Measurements from ENCODE around the gene CDADC1. TPM values are rescaled to one million over a fixed set of nuclear protein-coding genes. Genes with fewer than 3 reads are reported as not detected.

The CDADC1 gene
- total RNA-seq, 1 donor from 2014 or later: 3.3 TPM

DNA sequence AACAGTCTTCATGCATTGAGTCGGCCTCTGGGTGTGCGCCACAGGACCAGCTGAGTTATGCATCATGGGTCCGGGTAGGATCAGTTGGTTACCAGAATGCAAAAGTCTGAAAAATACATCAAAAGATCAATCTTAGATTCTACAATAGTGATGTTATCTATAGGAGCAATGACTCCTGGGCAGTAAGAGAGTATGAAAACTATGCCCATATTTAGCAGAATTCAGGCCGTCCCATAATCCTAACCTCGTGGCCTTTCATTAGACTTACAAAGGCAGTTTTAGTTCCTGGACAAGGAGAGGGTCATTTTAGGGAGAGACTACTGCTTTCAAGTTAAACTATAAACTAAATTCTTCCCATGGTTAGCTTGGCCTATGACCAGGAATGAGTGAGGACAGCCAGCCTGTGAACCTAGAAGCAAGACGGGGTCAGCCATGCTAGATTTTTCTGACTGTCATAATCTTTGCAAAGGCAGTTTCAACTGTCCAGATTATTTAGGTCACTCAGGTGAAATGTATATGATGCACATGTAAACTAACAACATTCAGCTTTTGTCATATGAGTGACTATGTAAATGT is 11.8 kb upstream of the CDADC1 start:
- no peak overlapping the region for H3K4me3 ChIP-seq (ENCODE audit: low read depth, low read length)
- TF ChIP-seq, protein P1, sequence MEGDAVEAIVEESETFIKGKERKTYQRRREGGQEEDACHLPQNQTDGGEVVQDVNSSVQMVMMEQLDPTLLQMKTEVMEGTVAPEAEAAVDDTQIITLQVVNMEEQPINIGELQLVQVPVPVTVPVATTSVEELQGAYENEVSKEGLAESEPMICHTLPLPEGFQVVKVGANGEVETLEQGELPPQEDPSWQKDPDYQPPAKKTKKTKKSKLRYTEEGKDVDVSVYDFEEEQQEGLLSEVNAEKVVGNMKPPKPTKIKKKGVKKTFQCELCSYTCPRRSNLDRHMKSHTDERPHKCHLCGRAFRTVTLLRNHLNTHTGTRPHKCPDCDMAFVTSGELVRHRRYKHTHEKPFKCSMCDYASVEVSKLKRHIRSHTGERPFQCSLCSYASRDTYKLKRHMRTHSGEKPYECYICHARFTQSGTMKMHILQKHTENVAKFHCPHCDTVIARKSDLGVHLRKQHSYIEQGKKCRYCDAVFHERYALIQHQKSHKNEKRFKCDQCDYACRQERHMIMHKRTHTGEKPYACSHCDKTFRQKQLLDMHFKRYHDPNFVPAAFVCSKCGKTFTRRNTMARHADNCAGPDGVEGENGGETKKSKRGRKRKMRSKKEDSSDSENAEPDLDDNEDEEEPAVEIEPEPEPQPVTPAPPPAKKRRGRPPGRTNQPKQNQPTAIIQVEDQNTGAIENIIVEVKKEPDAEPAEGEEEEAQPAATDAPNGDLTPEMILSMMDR (conservative IDR thresholded peaks at IDR 0.05; ENCODE audit: low read depth, low read length): no peak
- no peak for DNase-seq (ENCODE audit: low read depth)

GRCh38 chr13:49238621-49239020 is 9.1 kb upstream of the CDADC1 start:
- TF ChIP-seq, protein P1 (conservative IDR thresholded peaks at IDR 0.05; ENCODE audit: low read depth, low read length): no peak
- no peak for DNase-seq (ENCODE audit: low read depth)
- no peak overlapping the region for H3K4me3 ChIP-seq (ENCODE audit: low read depth, low read length)

DNA sequence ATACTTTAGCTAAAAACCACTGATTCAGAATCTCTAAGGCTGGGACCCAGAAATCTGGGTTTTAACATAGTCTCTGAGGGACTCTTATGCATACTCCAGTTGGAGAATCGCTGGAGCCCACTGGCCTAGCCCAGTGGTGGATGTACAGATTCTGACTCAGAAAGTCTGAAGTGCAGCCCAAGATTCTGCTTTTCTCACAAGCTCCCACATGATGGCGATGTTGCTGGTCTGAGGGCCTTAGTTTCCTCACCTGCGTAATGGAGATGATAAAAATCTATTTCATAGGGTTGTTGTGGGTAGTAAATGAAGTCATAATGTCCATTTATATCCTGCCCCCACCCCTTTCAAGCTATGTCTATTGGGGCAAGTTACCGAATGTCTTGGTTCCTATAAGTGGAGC is 7.7 kb upstream of the CDADC1 start:
- no peak overlapping the region for H3K4me3 ChIP-seq (ENCODE audit: low read depth, low read length)
- no peak for DNase-seq (ENCODE audit: low read depth)
- TF ChIP-seq, protein P1 (conservative IDR thresholded peaks at IDR 0.05; ENCODE audit: low read depth, low read length): peak; percentile 74

DNA sequence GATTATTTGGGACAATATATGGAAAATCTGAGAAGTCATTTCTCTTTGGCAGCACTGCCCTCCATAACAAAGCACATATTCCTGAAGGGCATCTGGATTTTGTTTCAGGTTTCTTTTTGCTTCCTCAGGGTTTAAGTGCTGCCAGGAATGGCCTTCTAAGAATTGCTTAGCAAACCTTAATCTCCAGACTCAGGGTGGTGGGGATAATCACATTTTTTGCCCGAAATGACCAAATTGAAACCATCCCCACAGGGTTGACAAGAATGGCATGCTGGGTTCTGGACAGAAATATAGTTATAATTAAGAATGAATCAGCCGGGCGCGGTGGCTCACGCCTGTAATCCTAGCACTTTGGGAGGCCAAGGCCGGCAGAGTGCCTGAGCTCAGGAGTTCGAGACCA is 6.4 kb upstream of the CDADC1 start:
- no peak overlapping the region for H3K4me3 ChIP-seq (ENCODE audit: low read depth, low read length)
- DNase-seq (ENCODE audit: low read depth): no peak
- TF ChIP-seq, protein P1 (conservative IDR thresholded peaks at IDR 0.05; ENCODE audit: low read depth, low read length): no peak

DNA sequence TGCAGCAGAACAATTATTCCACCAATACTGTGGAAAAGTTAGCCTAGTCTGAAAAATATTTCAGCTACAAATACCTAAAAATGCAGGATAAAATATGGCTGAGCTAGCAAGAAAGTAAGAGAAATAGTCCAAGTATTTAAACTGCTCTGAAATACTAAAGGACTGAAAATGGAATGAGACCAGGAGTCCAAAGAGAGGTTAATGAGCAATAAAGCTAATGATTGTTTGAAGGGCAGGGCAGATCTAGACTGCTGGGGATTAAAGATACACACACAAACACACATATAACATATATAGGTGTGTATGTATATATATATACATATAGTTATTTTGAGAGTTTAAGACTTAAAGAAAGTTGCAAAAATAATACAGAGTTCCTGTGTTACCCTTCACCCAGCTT is 2.6 kb upstream of the CDADC1 start:
- no peak overlapping the region for H3K4me3 ChIP-seq (ENCODE audit: low read depth, low read length)
- no peak for DNase-seq (ENCODE audit: low read depth)
- TF ChIP-seq, protein P1 (conservative IDR thresholded peaks at IDR 0.05; ENCODE audit: low read depth, low read length): no peak

DNA sequence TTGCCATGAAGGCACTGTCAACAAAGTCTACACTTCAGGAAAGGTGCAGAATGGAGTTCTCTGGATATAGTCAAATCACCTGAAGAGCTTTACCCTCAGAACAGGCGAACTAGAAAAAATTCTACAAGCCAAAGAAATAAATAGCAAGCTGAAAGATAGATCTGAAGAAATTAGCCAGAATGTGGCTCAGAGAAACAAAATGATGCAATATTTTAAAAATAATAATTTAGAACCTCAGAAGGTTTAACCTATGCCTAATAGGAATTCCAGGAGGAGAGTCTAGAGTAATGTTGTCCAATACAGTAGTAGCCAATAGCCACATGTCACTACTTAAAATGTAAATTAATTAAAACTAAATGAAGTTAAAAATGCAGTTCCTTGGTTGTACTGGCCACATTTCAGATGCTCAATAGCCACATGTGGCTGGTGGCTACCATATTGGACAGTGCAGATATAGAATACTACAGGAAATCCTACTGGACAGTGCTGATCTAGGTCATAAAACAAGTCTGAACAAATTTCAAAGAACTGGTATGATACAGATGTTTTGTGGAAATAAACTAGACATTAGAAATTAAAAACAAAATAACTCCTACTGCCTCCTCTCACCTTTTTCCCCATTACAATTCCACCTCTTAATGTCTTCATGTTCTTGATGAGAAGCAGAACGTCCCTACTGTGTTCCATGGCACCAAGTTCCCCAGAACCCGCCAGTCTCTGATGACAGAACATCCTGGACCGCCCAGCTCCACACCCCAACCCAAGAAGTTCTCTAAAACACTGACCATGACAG is 679 bp upstream of the CDADC1 start:
- no peak for DNase-seq (ENCODE audit: low read depth)
- H3K4me3 ChIP-seq (ENCODE audit: low read depth, low read length): peak overlapping the region; percentile 88
- TF ChIP-seq, protein P1 (conservative IDR thresholded peaks at IDR 0.05; ENCODE audit: low read depth, low read length): no peak

DNA sequence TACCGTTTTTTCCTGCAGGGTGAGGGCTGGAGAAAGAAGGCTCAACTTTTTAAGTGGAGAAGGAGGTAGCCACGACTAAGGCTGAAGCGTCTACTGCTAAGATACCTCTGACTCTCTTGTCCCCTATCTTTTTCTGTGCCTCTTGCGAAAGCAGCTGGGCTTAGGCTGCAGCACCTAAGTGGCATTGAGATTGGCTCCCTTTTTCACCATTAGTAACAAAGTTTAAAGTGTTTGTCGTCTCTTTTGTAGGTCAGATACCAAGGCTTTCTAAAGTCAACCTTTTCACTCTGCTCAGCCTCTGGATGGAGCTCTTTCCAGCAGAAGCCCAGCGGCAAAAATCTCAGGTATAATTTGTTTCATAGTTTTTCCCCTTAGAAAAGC is 887 bp downstream of the CDADC1 start:
- DNase-seq (ENCODE audit: low read depth): no peak
- TF ChIP-seq, protein P1 (conservative IDR thresholded peaks at IDR 0.05; ENCODE audit: low read depth, low read length): peak; percentile 49
- peak overlapping the region; percentile 88 for H3K4me3 ChIP-seq (ENCODE audit: low read depth, low read length)
